Sigmoid colon (tissue), 3 donors: Measurements from ENCODE around the gene PYGO1.

Experiments
- POLR2A ChIP-seq, 2 donors: fragments of 450-650 bp; IDR thresholded peaks; one replicate each; pipeline ENCODE4 v1.6.1; 2016; ENCODE audit warnings: antibody characterized with exemption in 2 of 2, mild to moderate bottlenecking in 2 of 2, moderate library complexity in 2 of 2
- TF ChIP-seq, protein P1 (sequence below), 4 experiments: fragments of 450-650 bp in 3 of 4; fragments of 200-600 bp in 1 of 4; IDR thresholded peaks; one replicate each; pipeline ENCODE4 v1.5.1; 2016 to 2019; ENCODE audit warnings: antibody characterized with exemption in 4 of 4, mild to moderate bottlenecking in 3 of 4, moderate library complexity in 2 of 4

DNA sequence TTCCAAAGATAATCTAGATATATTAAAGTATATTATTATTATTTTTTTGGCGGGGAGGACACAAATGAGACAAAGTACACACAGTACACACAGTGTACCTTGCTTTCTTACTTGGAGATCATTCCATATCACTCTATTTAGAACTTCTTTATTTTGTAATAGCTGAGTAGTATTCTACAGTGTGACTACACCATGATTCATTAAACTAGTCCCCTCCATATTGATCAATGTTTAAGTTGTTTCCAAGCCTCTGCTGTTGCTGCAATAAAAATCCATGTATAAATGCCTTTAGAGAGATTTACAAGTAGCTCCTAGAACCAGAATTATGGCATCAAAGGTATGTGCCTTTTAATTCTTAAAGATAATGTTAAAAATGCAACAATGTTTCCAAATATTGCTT is 38.8 kb downstream of the PYGO1 start:
- TF ChIP-seq, protein P1, sequence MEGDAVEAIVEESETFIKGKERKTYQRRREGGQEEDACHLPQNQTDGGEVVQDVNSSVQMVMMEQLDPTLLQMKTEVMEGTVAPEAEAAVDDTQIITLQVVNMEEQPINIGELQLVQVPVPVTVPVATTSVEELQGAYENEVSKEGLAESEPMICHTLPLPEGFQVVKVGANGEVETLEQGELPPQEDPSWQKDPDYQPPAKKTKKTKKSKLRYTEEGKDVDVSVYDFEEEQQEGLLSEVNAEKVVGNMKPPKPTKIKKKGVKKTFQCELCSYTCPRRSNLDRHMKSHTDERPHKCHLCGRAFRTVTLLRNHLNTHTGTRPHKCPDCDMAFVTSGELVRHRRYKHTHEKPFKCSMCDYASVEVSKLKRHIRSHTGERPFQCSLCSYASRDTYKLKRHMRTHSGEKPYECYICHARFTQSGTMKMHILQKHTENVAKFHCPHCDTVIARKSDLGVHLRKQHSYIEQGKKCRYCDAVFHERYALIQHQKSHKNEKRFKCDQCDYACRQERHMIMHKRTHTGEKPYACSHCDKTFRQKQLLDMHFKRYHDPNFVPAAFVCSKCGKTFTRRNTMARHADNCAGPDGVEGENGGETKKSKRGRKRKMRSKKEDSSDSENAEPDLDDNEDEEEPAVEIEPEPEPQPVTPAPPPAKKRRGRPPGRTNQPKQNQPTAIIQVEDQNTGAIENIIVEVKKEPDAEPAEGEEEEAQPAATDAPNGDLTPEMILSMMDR (IDR thresholded peaks at IDR 0.05): no peak
- no peak for TF ChIP-seq POLR2A (IDR thresholded peaks at IDR 0.05)
